HG03159 (cell line): ENCODE measurements around the gene CNPY1.
A peak's percentile ranks its signal among the peaks of the same experiment; 100 is the strongest.
"Not testable (repeated sequence)": the region's sequence is repeated elsewhere in the genome, so short reads cannot be mapped to it uniquely, and the experiment has no call there.

Source experiments
- ATAC-seq: cut with Tn5 transposase; IDR thresholded peaks from one replicate; pipeline ENCODE4 v1.9.1; 2021; ENCODE audit warnings: mild to moderate bottlenecking, moderate library complexity; ENCODE audit not compliant: unreplicated experiment

CNPY1 gene

DNA sequence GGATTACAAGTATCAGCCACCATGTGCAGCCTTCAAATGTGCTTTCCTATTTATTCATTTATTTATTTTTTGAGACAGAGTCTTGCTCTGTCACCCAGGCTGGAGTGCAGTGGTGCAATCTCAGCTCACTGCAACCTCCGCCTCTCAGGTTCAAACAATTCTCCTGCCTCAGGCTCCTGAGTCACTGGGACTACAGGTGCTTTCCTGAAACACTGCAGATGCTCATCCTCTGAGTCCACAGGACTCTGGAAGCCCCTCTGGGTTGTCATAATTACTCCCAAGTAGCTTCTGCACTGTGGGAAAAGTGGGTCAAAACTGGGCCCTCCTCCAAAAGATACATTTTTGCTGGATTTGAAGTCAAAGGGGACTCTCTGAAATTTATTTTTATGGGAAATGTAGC, at the start of gene CNPY1:
CNPY1 (minus strand) TSS at position 111 of the 400 bp plus-strand sequence. CDS start 630 bp downstream, outside the sequence.
- not testable (repeated sequence) for ATAC-seq

DNA sequence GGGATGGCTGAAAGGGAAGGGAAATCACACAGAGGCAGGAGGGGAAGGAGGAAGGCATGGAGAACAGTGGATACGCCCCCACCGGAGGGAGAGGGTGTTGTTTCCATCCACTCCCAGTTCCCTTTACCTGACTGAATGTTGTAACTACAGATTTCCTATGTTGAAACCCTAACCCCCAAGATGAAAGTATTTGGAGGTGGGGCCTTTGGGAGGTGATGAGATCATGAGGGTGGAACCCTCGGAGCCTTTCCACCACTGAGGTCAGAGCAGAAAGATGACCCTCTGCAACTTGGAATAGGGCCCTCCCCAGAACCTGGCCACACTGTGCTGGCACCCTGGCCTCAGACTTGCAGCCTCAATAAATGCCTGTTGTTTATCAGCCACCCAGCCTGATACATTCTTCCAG, 48.6 kb upstream of the CNPY1 start:
- ATAC-seq: no peak

GRCh38 chr7:155594163-155594732, 47.9 kb upstream of the CNPY1 start:
- ATAC-seq: no peak

- no peak for ATAC-seq
Measured at GRCh38 chr7:155593461-155594162, 47.3 kb upstream of the CNPY1 start.

DNA sequence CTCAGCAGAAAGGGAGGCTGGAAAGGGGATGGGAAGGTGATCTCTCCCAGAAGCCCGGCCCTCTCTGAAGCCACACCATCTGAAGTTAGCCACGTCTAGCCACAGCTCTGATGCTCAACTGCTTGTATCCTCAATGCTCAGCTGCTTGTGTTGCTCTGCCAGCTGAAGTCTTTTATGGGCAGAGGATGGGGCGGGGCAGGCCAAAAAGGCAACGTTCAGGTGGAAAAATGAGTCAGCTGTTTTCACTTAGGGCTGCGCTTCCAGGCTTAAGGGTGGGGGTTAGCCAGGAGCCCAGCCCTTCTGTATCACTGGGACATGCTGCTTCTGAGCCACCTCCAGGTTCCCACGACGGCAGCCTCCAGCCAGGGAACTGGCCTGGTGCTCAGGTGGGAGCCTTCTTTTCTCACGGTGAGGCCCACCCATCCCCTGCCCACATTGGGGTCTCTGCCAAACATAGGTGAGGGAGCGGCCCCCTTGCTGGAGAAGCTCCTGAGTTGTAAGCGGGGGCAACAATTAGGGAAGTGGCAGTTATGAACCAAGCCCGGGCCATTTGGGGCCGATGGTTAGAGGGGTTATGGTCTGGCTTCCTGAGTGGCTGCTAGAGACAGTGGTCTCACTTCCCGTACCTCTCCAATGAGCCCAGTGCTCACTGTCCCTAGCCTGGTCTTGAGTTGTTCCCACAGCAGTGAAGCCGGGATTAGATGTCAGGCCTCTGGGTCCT, 44.9 kb upstream of the CNPY1 start:
- ATAC-seq: no peak

- peak; percentile 56 for ATAC-seq
Measured at GRCh38 chr7:155590215-155591018, 44.1 kb upstream of the CNPY1 start.

- ATAC-seq: no peak
Measured at GRCh38 chr7:155589001-155589980, 42.9 kb upstream of the CNPY1 start.

DNA sequence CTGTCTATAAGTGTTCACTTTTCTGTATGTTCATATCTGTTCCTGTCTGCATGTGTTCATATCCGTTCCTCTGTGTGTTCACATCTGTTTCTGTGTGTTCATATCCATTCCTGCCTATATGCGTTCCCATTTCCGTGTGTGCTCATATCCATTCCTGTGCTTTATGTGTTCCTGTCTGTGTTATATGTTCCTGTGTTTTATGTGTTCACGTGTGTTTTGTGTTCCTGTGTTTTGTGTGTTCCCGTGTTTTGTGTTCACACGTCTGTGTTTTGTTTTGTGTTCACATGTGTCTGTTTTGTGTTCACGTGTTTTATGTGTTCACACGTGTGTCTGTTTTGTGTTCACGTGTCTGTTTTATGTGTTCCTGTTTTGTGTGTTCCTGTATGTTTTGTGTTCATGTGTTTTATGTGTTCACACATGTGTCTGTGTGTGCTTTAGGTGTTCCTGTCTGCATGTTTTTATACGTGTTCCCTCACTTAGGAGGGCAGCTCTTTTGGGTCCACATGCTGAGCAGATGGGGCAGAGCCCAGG, 42.2 kb upstream of the CNPY1 start:
- ATAC-seq: no peak

- no peak for ATAC-seq
Measured at GRCh38 chr7:155587486-155587885, 41.1 kb upstream of the CNPY1 start.

DNA sequence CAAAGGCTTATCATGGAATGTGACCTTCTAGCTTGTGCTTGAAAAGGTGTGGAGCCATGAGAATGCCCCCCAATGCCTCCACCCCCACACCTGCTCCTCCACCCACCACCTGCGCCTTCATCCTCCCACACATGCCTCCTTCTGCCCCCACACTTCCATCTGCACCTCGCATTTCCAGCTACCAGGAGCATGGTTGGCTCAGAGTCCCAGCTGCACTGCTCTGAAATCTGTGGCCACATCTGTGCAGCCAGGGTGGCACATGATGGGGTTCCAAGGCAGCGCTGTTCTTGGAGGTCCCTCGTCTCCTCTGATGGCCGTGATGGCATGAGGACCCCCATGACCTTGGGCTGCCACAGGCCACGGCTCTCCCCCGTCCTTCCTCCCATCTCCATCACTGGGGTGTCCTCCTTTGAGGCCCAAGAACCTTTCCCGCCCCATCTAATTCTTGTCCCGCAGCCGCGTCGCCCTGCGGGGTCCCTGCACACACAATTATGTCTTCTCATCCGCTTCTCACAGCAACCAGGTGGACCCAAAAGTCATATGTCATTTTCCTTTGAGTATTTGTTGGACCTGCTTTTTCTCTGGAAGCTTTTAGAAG, 40.6 kb upstream of the CNPY1 start:
- no peak for ATAC-seq

DNA sequence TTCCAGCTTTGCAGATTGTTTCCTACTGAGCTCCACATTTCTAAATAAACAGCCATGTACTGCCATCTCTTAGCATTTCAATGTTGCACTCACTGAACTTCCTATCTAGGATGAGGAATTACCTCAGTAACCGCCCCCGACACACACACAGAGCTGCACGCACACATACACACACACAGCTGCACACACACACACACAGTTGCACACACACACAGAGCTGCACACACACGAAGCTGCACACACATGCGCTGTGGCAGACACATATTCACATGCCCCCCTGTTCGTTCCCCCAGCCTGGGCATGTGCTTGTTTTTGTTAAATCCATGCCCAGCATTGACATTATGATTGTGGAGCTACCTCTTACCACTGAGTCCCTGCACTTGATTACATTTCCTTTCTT, 39.6 kb upstream of the CNPY1 start:
- no peak for ATAC-seq

DNA sequence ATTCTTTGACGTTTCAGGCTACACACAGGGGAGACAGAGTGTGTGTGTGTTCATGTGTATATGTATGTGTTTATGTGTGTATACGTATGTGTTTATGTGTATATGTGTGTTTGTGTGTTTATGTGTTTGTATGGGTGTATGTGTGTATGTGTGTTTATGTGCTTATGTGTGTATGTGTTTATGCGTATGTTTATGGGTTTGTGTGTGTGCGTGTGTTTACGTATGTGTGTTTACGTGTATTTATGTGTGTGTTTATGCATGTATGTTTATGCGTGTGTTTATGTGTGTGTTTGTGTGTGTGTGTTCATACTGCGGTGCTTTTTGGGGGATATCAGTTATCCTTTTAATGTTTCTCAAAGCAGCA, 39.2 kb upstream of the CNPY1 start:
- no peak for ATAC-seq

GRCh38 chr7:155584763-155585531, 38.6 kb upstream of the CNPY1 start:
- no peak for ATAC-seq

GRCh38 chr7:155584261-155584660, 37.9 kb upstream of the CNPY1 start:
- ATAC-seq: no peak

GRCh38 chr7:155583636-155584035, 37.3 kb upstream of the CNPY1 start:
- no peak for ATAC-seq

- ATAC-seq: no peak
Measured at GRCh38 chr7:155581954-155582353, 35.6 kb upstream of the CNPY1 start.

- ATAC-seq: no peak
Measured at GRCh38 chr7:155581107-155581830, 34.9 kb upstream of the CNPY1 start.

- no peak for ATAC-seq
Measured at GRCh38 chr7:155580367-155580766, 34.0 kb upstream of the CNPY1 start.
